HepG2 (cell line): ENCODE measurements around the gene HBG1. TPM values are rescaled to one million over a fixed set of nuclear protein-coding genes. Genes with fewer than 3 reads are reported as not detected.

Experiments
- ATAC-seq: fragments of 200-7000 bp; cut with Tn5 transposase; 3 replicates; pipeline ENCODE4 v1.9.1; 2020; ENCODE audit warnings: mild to moderate bottlenecking, moderate library complexity
- BruUV-seq: library from RNA; stranded (reverse); fragments of 400-500 nt; replicated peaks from 2 replicates; lab custom pipeline; 2021; lab: Mats Ljungman, UMichigan
- CTCF ChIA-PET: fragments of 300-600 bp; formaldehyde crosslinking; extraction: SDS; loops from one replicate; lab custom pipeline; 2021; ENCODE audit warnings: low total read pairs, inconsistent platforms, low intra/inter-chr PET ratio; lab: Yijun Ruan, JAX
- POLR2A ChIA-PET: fragments of 350-600 bp; sonication (Branson Sonifier 250); formaldehyde crosslinking; loops from one replicate; lab custom pipeline; 2020; ENCODE audit warnings: antibody characterized with exemption, inconsistent platforms; lab: Yijun Ruan, JAX
- DNase-seq: peaks from one replicate; pipeline ENCODE4 v3.0.0-alpha.2; 2015; ENCODE audit warnings: low spot score
- FAIRE-seq: peaks from 3 replicates; lab custom pipeline; 2011; peaks lifted over from hg19 to GRCh38; lab: Jason Lieb, UNC
- H2AFZ ChIP-seq: one replicate; pipeline ENCODE4 v1.6.1; 2011; ENCODE audit warnings: low read length, inconsistent platforms
- H3K27ac ChIP-seq: fragments of 300-600 bp; 3 replicates; pipeline ENCODE4 v1.8.0; 2011; ENCODE audit warnings: mixed run types, mild to moderate bottlenecking, mixed read lengths, low read length, inconsistent platforms; ENCODE audit not compliant: insufficient read depth; ENCODE audit errors: extremely low read length
- H3K27me3 ChIP-seq, 2 experiments: fragments of 200-600 bp in 1 of 2; 2 replicates in 1 of 2; 3 replicates in 1 of 2; pipeline versions ENCODE4 v1.6.0 to v1.8.0; 2011; ENCODE audit warnings: low read length in 2 of 2, mild to moderate bottlenecking in 2 of 2, moderate library complexity in 2 of 2, inconsistent platforms in 1 of 2; ENCODE audit not compliant: insufficient read depth in 2 of 2, control insufficient read depth in 1 of 2
- H3K36me3 ChIP-seq, 2 experiments: fragments of 200-600 bp in 1 of 2; replicated peaks in 1 of 2; 2 replicates in 1 of 2; 3 replicates in 1 of 2; pipeline versions ENCODE4 v1.5.1 to v1.8.0; 2011; ENCODE audit warnings: low read length in 2 of 2, inconsistent platforms in 1 of 2; ENCODE audit not compliant: insufficient read depth in 2 of 2, control insufficient read depth in 1 of 2
- H3K4me1 ChIP-seq: 2 replicates; pipeline ENCODE4 v1.5.1; 2012; ENCODE audit warnings: low read length, inconsistent platforms; ENCODE audit not compliant: insufficient read depth
- H3K4me2 ChIP-seq: 2 replicates; pipeline ENCODE4 v1.6.0; 2011; ENCODE audit warnings: low read depth, low read length, inconsistent platforms
- H3K4me3 ChIP-seq, 3 experiments: fragments of 200-600 bp in 1 of 3; sonication (generic), shearing (Covaris generic) in 1 of 3; replicated peaks in 1 of 3; 2 replicates each; pipeline ENCODE4 v1.5.1; 2011 to 2016; ENCODE audit warnings: low read length in 3 of 3, inconsistent platforms in 2 of 3, low read depth in 2 of 3, mild to moderate bottlenecking in 2 of 3, control low read depth in 1 of 3, mixed read lengths in 1 of 3; ENCODE audit not compliant: insufficient read depth in 1 of 3
- H3K79me2 ChIP-seq: one replicate; pipeline ENCODE4 v1.6.1; 2011; ENCODE audit warnings: low read length, inconsistent platforms; ENCODE audit not compliant: insufficient read depth
- H3K9ac ChIP-seq: 2 replicates; pipeline ENCODE4 v1.6.0; 2011; ENCODE audit warnings: mild to moderate bottlenecking, low read depth, low read length, inconsistent platforms; ENCODE audit not compliant: insufficient read depth
- H3K9me3 ChIP-seq: 2 replicates; pipeline ENCODE4 v1.5.1; 2012; ENCODE audit warnings: mild to moderate bottlenecking, low read length
- H4K20me1 ChIP-seq: 2 replicates; pipeline ENCODE4 v1.6.0; 2011; ENCODE audit warnings: inconsistent platforms, mild to moderate bottlenecking, low read length, moderate library complexity; ENCODE audit not compliant: insufficient read depth
- ARID5B ChIP-seq: IDR thresholded peaks from 2 replicates; pipeline ENCODE4 v1.4.0; 2020; ENCODE audit warnings: mild to moderate bottlenecking, missing genetic modification reagents
- DMAP1 ChIP-seq: IDR thresholded peaks from 2 replicates; pipeline ENCODE4 v1.6.1; 2016
- HNRNPUL1 ChIP-seq: fragments of 200-400 bp; formaldehyde crosslinking; IDR thresholded peaks from 2 replicates; pipeline ENCODE4 v1.6.1; 2017; ENCODE audit warnings: low read depth, mild to moderate bottlenecking, low read length, moderate library complexity
- SMC3 ChIP-seq: IDR thresholded peaks from 2 replicates; pipeline ENCODE4 v1.6.1; 2011; ENCODE audit warnings: low read length, improper control_type of control experiment
- STAG1 ChIP-seq: sonication (generic); formaldehyde crosslinking; IDR thresholded peaks from 2 replicates; pipeline ENCODE4 v1.4.0; 2020; ENCODE audit warnings: missing genetic modification reagents
- WGBS: methylation state at CpG from one replicate; pipeline ENCODE4 v1.1.6; 2017; ENCODE audit warnings: low lambda C conversion rate; 5-methylcytosine and 5-hydroxymethylcytosine counted together
- in situ Hi-C: cut with HindIII; loops from 2 replicates; pipeline ENCODE4 v1.10.0; 2017; ENCODE audit warnings: low pct_unique_long_range_greater_than_20kb; ENCODE audit not compliant: extremely low pct_ligation_motif_present
- intact Hi-C: fragments of 100-400 bp; cut with micrococcal nuclease; formaldehyde crosslinking; loops from one replicate; pipeline ENCODE4 v1.10.0; 2022; ENCODE audit not compliant: unreplicated experiment
- polyA plus RNA-seq, 8 experiments: library from polyadenylated mRNA; depleted of rRNA in 3 of 8; stranded (reverse) in 7 of 8; unstranded in 1 of 8; fragments of >200 nt; fragmentation: Illumina TruSeq in 4 of 8; extraction: Trizol in 4 of 8; gene quantifications; 2 replicates each; pipeline versions ENCODE4 v1.2.1 to v1.2.3, GENCODE V29; 2011 to 2016; ENCODE audit warnings: low read depth in 4 of 8, missing spikeins in 1 of 8, mixed read lengths in 1 of 8; ENCODE audit not compliant: insufficient read depth in 1 of 8
- total RNA-seq, 5 experiments: library from RNA; depleted of rRNA; stranded (reverse); fragments of >200 nt; fragmentation: Illumina TruSeq; extraction: Trizol; gene quantifications; 2 replicates each; pipeline ENCODE4 v1.2.3, GENCODE V29; 2016; ENCODE audit warnings: low read depth in 1 of 5
- TF ChIP-seq, protein P1 (sequence below): sonication (generic); formaldehyde crosslinking; IDR thresholded peaks from 2 replicates; pipeline ENCODE4 v1.5.0; 2020; ENCODE audit warnings: mild to moderate bottlenecking, missing genetic modification reagents, moderate library complexity

Gene HBG1
- total and polyA plus RNA-seq, 2 of the 13 experiments (the other 11 are each of a cell fraction or from before 2014, with no cell fraction given), result not detected

DNA sequence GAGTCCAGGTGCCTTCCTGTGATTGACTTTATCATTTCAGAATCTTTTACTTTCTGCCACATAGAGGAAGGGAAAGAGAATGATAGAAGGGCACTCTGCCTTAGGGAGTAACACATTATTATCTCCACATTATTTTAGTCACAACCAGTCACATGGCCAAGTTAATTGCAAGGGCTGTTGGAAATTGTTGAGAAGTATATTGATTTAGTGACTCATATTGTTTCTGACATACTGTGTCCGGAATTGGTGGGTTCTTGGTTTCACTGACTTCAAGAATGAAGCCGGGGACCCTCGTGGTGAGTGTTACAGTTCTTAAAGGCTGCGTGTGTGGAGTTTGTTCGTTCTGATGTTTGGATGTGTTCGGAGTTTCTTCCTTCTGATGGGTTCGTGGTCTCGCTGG, 43.4 kb upstream of the HBG1 start:
- no TSS peak for BruUV-seq
- CTCF ChIA-PET, result no interaction called here
- H3K9ac ChIP-seq, result no peak overlapping the region
- H3K4me1 ChIP-seq, result no peaks in the 10 kb centered on the region
- no peak overlapping the region for H2AFZ ChIP-seq
- H4K20me1 ChIP-seq, result no peaks in the 10 kb centered on the region
- no peak overlapping the region for H3K27ac ChIP-seq
- FAIRE-seq (no peak), ATAC-seq (no peak), DNase-seq (no peak)
- no peak for TF ChIP-seq HNRNPUL1
- no peak overlapping the region for H3K4me2 ChIP-seq
- WGBS, result 19% methylated on average over 8 of the region's 8 CpGs
- no peaks in the 10 kb centered on the region for H3K9me3 ChIP-seq
- POLR2A ChIA-PET, result no interaction called here
- H3K4me3 ChIP-seq, result no peak overlapping the region
- H3K27me3 ChIP-seq, result no peaks in the 10 kb centered on the region
- in situ Hi-C loops (no loop called here), intact Hi-C loops (no loop called here)
- H3K79me2 ChIP-seq, result no peaks in the 10 kb centered on the region
- H3K36me3 ChIP-seq, result no peaks in the 10 kb centered on the region

DNA sequence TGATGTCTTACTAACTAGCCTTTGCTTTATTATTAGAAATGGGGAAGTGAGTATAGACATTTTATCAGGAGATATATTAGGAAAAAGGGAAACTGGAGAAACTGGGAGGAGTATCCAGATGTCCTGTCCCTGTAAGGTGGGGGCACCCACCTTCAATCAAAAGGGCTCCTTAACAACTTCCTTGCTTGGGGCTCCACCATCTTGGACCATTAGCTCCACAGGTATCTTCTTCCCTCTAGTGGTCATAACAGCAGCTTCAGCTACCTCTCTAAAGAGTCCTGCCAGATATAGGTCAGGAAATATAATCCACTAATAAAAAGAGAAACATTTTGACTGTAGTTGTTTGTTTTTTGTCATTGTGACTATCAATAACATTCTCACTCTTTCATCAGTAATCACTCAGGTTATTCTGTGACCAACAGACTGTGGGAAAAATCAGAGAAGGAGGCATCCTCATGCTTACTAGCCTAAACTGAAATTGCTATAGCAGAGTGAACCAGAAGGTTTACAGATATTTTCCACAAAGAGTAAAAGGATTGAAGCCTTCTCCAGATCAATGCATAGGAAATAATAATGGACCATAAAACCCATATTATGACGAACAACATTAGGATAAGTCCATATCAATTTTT, 41.7 kb upstream of the HBG1 start:
- no peak overlapping the region for H3K4me3 ChIP-seq
- no TSS peak for BruUV-seq
- intact Hi-C loops, result loop anchor here (1.0 kb wide), 1 partner anchor 86 kb away; no protein-coding TSS in a partner anchor
- CTCF ChIA-PET, result interaction anchor here (1.9 kb wide), 1 partner anchor 167 kb away, joined by 6 read pairs; no protein-coding TSS in a partner anchor
- H3K27ac ChIP-seq, result no peak overlapping the region
- no peak overlapping the region for H3K9ac ChIP-seq
- H3K27me3 ChIP-seq, result no peaks in the 10 kb centered on the region
- no peaks in the 10 kb centered on the region for H4K20me1 ChIP-seq
- WGBS, result 0% methylated on average over 1 of the region's 1 CpG
- H3K36me3 ChIP-seq, result no peaks in the 10 kb centered on the region
- no peaks in the 10 kb centered on the region for H3K4me1 ChIP-seq
- DNase-seq, result peak; percentile 7
- H2AFZ ChIP-seq, result no peak overlapping the region
- peak; percentile 32; the same call in 1 of the 2 replicates for TF ChIP-seq STAG1
- TF ChIP-seq, protein P1, sequence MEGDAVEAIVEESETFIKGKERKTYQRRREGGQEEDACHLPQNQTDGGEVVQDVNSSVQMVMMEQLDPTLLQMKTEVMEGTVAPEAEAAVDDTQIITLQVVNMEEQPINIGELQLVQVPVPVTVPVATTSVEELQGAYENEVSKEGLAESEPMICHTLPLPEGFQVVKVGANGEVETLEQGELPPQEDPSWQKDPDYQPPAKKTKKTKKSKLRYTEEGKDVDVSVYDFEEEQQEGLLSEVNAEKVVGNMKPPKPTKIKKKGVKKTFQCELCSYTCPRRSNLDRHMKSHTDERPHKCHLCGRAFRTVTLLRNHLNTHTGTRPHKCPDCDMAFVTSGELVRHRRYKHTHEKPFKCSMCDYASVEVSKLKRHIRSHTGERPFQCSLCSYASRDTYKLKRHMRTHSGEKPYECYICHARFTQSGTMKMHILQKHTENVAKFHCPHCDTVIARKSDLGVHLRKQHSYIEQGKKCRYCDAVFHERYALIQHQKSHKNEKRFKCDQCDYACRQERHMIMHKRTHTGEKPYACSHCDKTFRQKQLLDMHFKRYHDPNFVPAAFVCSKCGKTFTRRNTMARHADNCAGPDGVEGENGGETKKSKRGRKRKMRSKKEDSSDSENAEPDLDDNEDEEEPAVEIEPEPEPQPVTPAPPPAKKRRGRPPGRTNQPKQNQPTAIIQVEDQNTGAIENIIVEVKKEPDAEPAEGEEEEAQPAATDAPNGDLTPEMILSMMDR, result peak; percentile 31
- TF ChIP-seq ARID5B, result no peak
- TF ChIP-seq DMAP1 (CRISPR knock-in tag), result no peak
- TF ChIP-seq SMC3, result peak; percentile 3; the same call in 1 of the 2 replicates
- TF ChIP-seq, all 625 proteins: peak for 3
- in situ Hi-C loops, result no loop called here
- Histone ChIP-seq H3K79me2 (no peaks in the 10 kb centered on the region), H3K4me2 (no peak overlapping the region), H3K9me3 (no peaks in the 10 kb centered on the region)
- POLR2A ChIA-PET, result no interaction called here
- FAIRE-seq (no peak), ATAC-seq (peak; percentile 71)
